ENCODE results near the gene F3. TPM values are rescaled to one million over a fixed set of nuclear protein-coding genes. Genes with fewer than 3 reads are reported as not detected.

Gene F3
- total RNA-seq, 6 experiments from 2014 or later = 0.79 to 6.8 (median 2.6) TPM

GRCh38 chr1:94486990-94487389 is 54.6 kb downstream of the F3 start:
- 90% methylated on average over 5 of the region's 5 CpGs for WGBS (ENCODE audit: insufficient coverage, low coverage, low lambda C conversion rate, missing lambda C conversion rate)
- Histone ChIP-seq H3K27ac (no peak overlapping the region), H3K4me3 (no peak overlapping the region), H3K36me3 (peaks cover 0 to 54% (median 27%) of the 10 kb centered on the region in 4 donors), H3K27me3 (no peaks in the 10 kb centered on the region), H3K4me1 (no peaks in the 10 kb centered on the region), H3K9me3 (no peaks in the 10 kb centered on the region)
- DNase-seq = no peak
- TF ChIP-seq POLR2A (IDR thresholded peaks at IDR 0.05) (no peak), CTCF (IDR thresholded peaks at IDR 0.05) (no peak)
- no peak for ATAC-seq
- intact Hi-C loops (cut with DNase I) = no loop called here

GRCh38 chr1:94481473-94481933 is 60.1 kb downstream of the F3 start:
- DNase-seq = peak in 1 of 3 donors; percentile 46
- no peak overlapping the region for H3K27ac ChIP-seq
- 19% methylated on average over 4 of the region's 4 CpGs for WGBS (ENCODE audit: insufficient coverage, low coverage, low lambda C conversion rate, missing lambda C conversion rate)
- H3K27me3 ChIP-seq = no peaks in the 10 kb centered on the region
- peaks cover 0 to 19% (median 10%) of the 10 kb centered on the region in 4 donors for H3K36me3 ChIP-seq
- no peaks in the 10 kb centered on the region for H3K9me3 ChIP-seq
- TF ChIP-seq CTCF (IDR thresholded peaks at IDR 0.05) (peak; percentile 61 to 81 (median 77)), POLR2A (IDR thresholded peaks at IDR 0.05) (no peak)
- no peaks in the 10 kb centered on the region for H3K4me1 ChIP-seq
- no peak overlapping the region for H3K4me3 ChIP-seq
- ATAC-seq = peak; percentile 95 to 98 (median 96)
- intact Hi-C loops (cut with DNase I) = no loop called here

GRCh38 chr1:94479682-94480081 is 61.9 kb downstream of the F3 start:
- ATAC-seq (no peak), DNase-seq (no peak)
- Histone ChIP-seq H3K36me3 (peaks cover 0 to 22% (median 11%) of the 10 kb centered on the region in 4 donors), H3K9me3 (no peaks in the 10 kb centered on the region), H3K4me1 (peaks cover 0 to 8% (median 0%) of the 10 kb centered on the region in 4 donors), H3K27me3 (no peaks in the 10 kb centered on the region), H3K27ac (no peak overlapping the region), H3K4me3 (no peak overlapping the region)
- 84% methylated on average over 3 of the region's 3 CpGs for WGBS (ENCODE audit: insufficient coverage, low coverage, low lambda C conversion rate, missing lambda C conversion rate)
- intact Hi-C loops (cut with DNase I) = no loop called here
- TF ChIP-seq POLR2A (IDR thresholded peaks at IDR 0.05) (no peak), CTCF (IDR thresholded peaks at IDR 0.05) (no peak)

Other genes starting within 250 kb of the F3 start
- gene ABCD3, start 123.4 kb downstream of the F3 start, total RNA-seq = 10 to 100 TPM; 54.9 to 94.0 (median 65.6) TPM

Data from right lobe of liver (tissue), 6 donors.